T-helper 17 cell (primary cell): Measurements from ENCODE around the gene CCL28. TPM values are rescaled to one million over a fixed set of nuclear protein-coding genes. Genes with fewer than 3 reads are reported as not detected.
"Not testable (repeated sequence)": the region's sequence is repeated elsewhere in the genome, so short reads cannot be mapped to it uniquely, and the experiment has no call there.

Experiments
- ATAC-seq: fragments of 150-1000 bp; cut with Tn5 transposase; 2 replicates; pipeline ENCODE4 v1.10.0; 2021; ENCODE audit warnings: mild to moderate bottlenecking, moderate library complexity
- DNase-seq, 3 donors: peaks; one replicate each; pipeline versions ENCODE4 v3.0.0 to v3.0.0-alpha.2; 2020 to 2021
- H3K9me3 ChIP-seq: one replicate; pipeline ENCODE4 v1.7.0; 2013; ENCODE audit warnings: low read length, mild to moderate bottlenecking; ENCODE audit not compliant: control insufficient read depth, poor library complexity, severe bottlenecking
- H3K27ac Mint-ChIP-seq: one replicate; pipeline ENCODE4 v1.8.0; 2022; ENCODE audit warnings: mild to moderate bottlenecking, moderate library complexity, mixed read lengths
- H3K27me3 Mint-ChIP-seq: one replicate; pipeline ENCODE4 v1.8.0; 2022; ENCODE audit warnings: mixed read lengths
- H3K36me3 Mint-ChIP-seq: one replicate; pipeline ENCODE4 v1.8.0; 2022; ENCODE audit warnings: low read depth, mixed read lengths
- H3K4me1 Mint-ChIP-seq: one replicate; pipeline ENCODE4 v1.8.0; 2022; ENCODE audit warnings: mild to moderate bottlenecking, mixed read lengths
- H3K4me3 Mint-ChIP-seq: one replicate; pipeline ENCODE4 v1.8.0; 2022; ENCODE audit warnings: mild to moderate bottlenecking, moderate library complexity, mixed read lengths
- total RNA-seq, 4 donors: library from RNA in 2 of 4; stranded (reverse) in 2 of 4; gene quantifications; one replicate each; pipeline ENCODE4 v1.2.3 and lab custom pipeline; 2022 to 2026

The CCL28 gene
- total RNA-seq, 2 donors from 2014 or later = 10.6 to 14.9 TPM

DNA sequence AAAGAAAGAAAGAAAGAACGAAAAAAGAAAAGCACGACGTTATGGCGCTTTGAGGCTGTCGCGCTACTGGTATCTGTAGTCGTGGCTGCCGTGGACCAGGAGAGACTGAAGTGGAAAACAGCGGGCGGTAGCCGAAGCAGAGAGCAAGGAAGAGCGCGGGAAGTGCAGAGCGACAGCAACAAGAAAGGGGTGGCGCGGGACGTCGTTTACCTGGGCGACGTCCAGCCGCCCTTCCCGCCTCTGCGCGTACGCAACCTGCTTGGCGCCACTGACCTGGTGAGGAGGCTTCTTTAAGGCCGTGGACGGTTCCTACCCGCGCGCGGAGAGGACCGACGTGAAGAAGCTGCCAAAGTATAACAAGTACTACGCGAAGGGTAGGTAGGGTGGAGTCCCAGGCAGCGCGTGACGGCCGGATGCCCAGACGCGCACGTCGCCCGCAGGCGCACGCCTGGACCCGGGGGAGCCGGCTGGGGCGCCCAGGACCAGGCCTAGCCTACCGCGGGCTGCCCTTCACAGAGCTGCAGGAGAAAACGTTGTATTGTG is 15.4 kb downstream of the CCL28 start:
- H3K27me3 Mint-ChIP-seq = no peaks in the 10 kb centered on the region
- H3K4me1 Mint-ChIP-seq = peaks cover 11% of the 10 kb centered on the region
- no peaks in the 10 kb centered on the region for H3K9me3 ChIP-seq
- H3K36me3 Mint-ChIP-seq = peaks cover 11% of the 10 kb centered on the region
- ATAC-seq (peak; percentile 97), DNase-seq (peak; percentile 25 to 26 (median 26))
- peak overlapping the region; percentile 93 for H3K27ac Mint-ChIP-seq
- H3K4me3 Mint-ChIP-seq = peak overlapping the region; percentile 99

DNA sequence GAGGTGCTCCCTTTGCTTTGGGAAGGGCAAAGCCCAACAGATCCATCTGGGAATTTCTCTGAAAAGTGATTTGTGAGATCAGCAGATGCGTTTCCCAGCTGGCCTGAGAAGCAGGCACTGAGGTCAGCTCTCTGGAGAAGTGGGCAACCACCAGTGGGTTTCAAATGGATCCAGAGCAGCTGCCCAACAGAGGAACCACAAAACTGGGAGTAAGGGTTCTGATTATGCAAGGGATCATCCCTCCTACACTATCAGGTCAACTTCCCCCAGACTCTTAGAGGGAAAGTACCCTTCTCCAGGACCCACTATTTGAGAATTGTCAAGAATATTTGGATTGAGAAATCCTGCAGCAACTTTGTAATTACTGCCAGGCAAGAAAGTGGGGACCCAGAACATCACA is 21.7 kb downstream of the CCL28 start:
- peaks cover 26% of the 10 kb centered on the region for H3K4me1 Mint-ChIP-seq
- no peak for ATAC-seq
- peaks cover 4% of the 10 kb centered on the region for H3K36me3 Mint-ChIP-seq
- no peaks in the 10 kb centered on the region for H3K9me3 ChIP-seq
- no peak overlapping the region for H3K4me3 Mint-ChIP-seq
- H3K27ac Mint-ChIP-seq = peak overlapping the region; percentile 16
- H3K27me3 Mint-ChIP-seq = no peaks in the 10 kb centered on the region
- no peak for DNase-seq

DNA sequence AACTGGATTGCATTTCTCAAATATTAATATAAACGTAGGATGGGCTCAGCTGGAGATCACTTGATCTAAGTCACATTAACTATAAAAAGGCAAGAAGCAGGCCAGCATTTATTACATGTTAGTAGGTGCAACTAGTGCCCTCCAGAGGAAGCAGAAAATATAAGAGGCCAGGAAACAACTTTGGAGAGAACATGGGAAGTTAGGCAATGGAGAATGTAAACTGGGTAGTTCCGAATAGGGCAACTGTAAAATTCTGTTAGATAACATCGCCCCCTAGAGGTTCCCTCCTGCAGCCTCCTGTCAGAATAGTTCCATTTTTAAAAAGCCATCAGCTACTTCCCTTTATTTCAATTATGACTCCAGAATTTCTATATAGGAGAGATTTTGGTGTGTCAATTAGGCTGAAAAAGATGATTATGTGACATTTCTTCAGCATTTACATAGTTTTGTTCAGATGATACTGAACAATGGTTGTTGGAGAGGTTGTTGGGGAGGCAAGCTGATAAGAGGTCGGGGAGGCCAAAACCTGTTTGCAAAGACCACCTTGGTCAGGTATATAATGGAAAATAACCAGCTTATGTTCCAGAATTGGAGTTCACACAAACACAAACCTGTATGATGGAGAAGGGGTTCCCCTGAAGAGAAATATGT is 22.4 kb downstream of the CCL28 start:
- Mint-ChIP-seq H3K36me3 (peaks cover 4% of the 10 kb centered on the region), H3K27me3 (no peaks in the 10 kb centered on the region), H3K27ac (peak overlapping the region; percentile 16), H3K4me1 (peaks cover 26% of the 10 kb centered on the region), H3K4me3 (no peak overlapping the region)
- peak; percentile 84 for ATAC-seq
- no peaks in the 10 kb centered on the region for H3K9me3 ChIP-seq
- peak in 1 of 3 donors; percentile 12 for DNase-seq

DNA sequence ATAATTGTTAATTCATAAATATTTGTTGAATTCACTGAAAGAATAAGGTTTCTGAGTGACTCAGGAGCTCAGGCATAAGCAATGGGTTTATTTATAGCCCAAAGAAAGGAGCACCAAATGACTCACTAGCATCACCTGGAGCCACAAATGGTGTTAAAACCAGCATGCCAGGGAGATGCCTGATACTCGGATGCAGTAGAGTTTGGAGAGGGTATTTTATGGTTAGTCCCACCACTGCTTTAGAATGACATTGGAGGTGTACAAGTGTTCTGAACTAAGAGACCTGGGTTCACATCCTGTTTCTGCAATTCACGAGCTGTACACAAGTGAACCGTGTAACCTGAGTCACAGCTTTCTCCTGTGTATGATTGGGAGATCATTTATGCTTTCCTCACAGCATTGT is 25.2 kb downstream of the CCL28 start:
- DNase-seq (no peak), ATAC-seq (no peak)
- H3K4me1 Mint-ChIP-seq = peaks cover 37% of the 10 kb centered on the region
- peaks cover 9% of the 10 kb centered on the region for H3K36me3 Mint-ChIP-seq
- no peak overlapping the region for H3K27ac Mint-ChIP-seq
- no peaks in the 10 kb centered on the region for H3K9me3 ChIP-seq
- no peaks in the 10 kb centered on the region for H3K27me3 Mint-ChIP-seq
- H3K4me3 Mint-ChIP-seq = no peak overlapping the region

DNA sequence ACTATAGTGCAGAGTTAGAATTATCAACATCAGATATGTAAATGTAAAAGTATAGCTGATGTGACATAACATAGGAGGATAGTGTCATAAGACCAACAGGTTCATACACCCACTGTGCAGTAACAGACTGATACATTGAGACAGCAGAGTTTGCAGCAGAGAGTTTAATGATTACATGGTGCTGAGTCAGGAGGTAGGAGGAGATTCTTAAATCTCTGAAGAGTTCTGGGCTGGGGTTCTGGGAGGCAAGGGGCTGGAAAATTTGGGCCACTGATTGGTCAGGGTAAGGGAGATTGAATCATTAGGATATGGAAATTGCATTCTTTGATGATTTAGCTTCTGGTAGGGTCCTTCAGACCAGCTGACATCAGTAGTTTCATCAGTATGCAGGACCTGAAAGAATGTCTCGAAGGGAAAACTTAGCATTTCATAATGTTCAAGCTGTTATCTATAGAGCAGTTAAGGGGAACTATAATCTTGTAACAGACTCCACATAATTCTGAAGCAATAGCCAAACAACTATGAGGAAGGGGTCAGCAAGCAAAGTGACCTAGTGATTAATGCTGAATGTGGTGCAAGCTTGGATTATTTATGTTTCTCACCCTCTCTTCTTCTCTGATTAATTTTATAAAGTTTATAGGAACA is 35.6 kb downstream of the CCL28 start:
- no peak for DNase-seq
- no peaks in the 10 kb centered on the region for H3K27me3 Mint-ChIP-seq
- no peak for ATAC-seq
- H3K27ac Mint-ChIP-seq = no peak overlapping the region
- no peaks in the 10 kb centered on the region for H3K4me1 Mint-ChIP-seq
- H3K9me3 ChIP-seq = no peaks in the 10 kb centered on the region
- no peak overlapping the region for H3K4me3 Mint-ChIP-seq
- H3K36me3 Mint-ChIP-seq = peaks cover 16% of the 10 kb centered on the region

DNA sequence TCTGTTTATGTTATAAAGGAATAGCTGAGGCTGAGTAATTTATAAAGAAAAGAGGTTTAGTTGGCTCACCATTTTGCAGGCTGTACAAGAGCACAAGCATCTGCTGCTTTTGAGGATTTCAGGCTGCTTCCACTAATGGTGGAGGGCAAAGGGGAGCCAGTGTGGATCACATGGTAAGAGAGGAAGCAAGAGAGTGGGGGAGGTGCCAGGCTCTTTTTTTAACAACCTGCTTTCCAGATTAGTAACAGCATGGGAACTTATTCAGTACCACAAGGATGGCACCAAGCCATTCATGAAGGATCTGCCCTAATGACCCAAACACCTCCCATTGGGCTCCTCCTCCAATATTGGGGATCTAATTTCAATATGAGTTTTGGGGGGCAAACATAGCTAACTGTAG is 40.4 kb downstream of the CCL28 start:
- H3K36me3 Mint-ChIP-seq = peaks cover 12% of the 10 kb centered on the region
- ATAC-seq (no peak), DNase-seq (no peak)
- H3K27me3 Mint-ChIP-seq = no peaks in the 10 kb centered on the region
- no peak overlapping the region for H3K4me3 Mint-ChIP-seq
- H3K9me3 ChIP-seq = no peaks in the 10 kb centered on the region
- no peak overlapping the region for H3K27ac Mint-ChIP-seq
- H3K4me1 Mint-ChIP-seq = no peaks in the 10 kb centered on the region

DNA sequence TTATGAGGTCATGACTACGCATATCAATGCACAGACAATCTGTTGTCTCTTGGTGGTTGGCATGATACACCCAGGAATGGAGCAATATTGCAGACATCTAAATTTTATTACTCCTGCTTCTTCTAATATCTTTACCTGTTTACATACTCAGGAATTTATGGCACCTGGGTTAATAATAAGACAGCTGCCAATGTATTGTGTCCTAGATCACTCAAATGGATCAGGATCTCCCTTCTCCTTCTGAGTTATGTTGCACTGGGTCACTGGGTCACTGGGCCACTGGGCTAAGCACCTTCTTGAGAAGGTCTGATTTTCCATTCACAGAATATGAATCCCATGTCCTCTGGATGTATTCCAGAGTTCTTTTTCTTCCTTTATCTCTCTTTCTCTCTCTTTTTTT is 41.8 kb downstream of the CCL28 start:
- Mint-ChIP-seq H3K36me3 (peaks cover 5% of the 10 kb centered on the region), H3K4me1 (no peaks in the 10 kb centered on the region), H3K27me3 (no peaks in the 10 kb centered on the region), H3K27ac (no peak overlapping the region), H3K4me3 (no peak overlapping the region)
- ATAC-seq (no peak), DNase-seq (no peak)
- no peaks in the 10 kb centered on the region for H3K9me3 ChIP-seq

DNA sequence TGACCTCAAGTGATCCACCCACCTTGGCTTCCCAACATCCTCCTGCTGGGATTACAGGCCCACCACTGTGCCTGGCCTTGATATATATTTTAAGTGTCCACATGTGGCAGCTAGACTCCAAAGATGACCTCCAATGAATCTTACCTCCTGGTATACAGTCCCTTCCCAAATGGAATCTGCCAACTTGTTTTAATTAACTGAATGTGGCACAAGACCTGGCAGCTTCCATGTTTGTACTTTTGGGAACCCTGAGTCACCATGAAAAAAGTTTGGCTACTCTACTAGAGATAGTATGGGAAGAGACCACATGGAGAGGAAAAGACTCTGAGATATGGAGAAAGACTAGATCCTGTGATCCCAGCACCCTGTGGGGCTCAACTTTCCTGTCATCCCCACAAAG is 42.5 kb downstream of the CCL28 start:
- peaks cover 5% of the 10 kb centered on the region for H3K36me3 Mint-ChIP-seq
- ATAC-seq = no peak
- H3K27me3 Mint-ChIP-seq = no peaks in the 10 kb centered on the region
- no peak overlapping the region for H3K27ac Mint-ChIP-seq
- H3K4me1 Mint-ChIP-seq = no peaks in the 10 kb centered on the region
- no peaks in the 10 kb centered on the region for H3K9me3 ChIP-seq
- no peak overlapping the region for H3K4me3 Mint-ChIP-seq
- no peak for DNase-seq

DNA sequence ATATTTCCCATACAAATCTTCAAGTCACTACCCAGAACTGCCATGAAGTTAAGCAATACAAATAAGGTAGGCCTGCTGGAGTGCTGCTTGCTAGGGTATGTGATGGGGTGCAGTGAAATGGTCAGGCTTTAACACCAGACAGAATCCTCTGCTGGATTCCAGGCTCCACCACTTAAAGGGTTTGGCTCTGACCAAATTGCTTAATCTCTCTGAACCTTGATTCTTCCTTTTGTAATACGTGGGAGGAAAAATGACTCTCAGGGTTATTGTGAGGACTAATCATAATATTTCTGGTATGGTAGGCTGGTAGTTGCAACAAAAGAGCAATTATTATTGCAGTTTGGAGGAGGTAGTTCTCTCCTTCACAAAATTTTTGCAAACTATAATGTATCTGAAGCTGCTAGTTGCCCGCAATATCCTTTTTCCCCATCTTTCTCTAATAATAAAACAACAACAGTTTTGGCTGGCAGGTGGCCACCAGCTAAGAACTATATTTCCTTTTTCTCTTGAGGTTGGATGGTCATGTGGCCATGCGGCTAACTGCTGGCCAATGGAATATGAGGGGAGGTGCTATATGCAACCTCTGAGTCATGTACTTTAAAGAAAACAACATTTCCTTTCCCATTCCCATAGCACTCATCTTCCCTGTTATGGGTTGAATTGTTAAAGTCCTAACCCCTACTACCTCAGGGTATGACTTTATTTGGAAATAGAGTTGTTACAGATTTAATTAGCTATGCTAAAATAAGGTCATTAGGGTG is 44.1 kb downstream of the CCL28 start:
- Mint-ChIP-seq H3K36me3 (no peaks in the 10 kb centered on the region), H3K27me3 (no peaks in the 10 kb centered on the region), H3K4me3 (no peak overlapping the region), H3K27ac (no peak overlapping the region), H3K4me1 (no peaks in the 10 kb centered on the region)
- no peaks in the 10 kb centered on the region for H3K9me3 ChIP-seq
- ATAC-seq (no peak), DNase-seq (no peak)

DNA sequence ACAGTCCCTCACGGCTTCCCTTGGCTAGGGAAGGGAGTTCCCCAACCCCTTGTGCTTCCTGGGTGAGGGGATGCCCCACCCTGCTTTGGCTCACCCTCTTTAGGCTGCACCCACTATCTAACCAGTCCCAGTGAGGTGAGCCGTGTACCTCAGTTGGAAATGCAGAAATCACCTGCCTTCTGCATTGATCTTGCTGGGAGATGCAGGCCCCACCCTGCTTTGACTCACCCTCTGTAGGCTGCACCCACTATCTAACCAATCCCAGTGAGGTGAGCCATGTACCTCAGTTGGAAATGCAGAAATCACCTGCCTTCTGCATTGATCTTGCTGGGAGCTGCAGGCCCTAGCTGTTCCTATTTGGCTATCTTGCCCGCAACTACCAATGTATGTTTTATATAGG is 44.7 kb downstream of the CCL28 start:
- ATAC-seq = no peak
- H3K36me3 Mint-ChIP-seq = no peaks in the 10 kb centered on the region
- no peak overlapping the region for H3K27ac Mint-ChIP-seq

DNA sequence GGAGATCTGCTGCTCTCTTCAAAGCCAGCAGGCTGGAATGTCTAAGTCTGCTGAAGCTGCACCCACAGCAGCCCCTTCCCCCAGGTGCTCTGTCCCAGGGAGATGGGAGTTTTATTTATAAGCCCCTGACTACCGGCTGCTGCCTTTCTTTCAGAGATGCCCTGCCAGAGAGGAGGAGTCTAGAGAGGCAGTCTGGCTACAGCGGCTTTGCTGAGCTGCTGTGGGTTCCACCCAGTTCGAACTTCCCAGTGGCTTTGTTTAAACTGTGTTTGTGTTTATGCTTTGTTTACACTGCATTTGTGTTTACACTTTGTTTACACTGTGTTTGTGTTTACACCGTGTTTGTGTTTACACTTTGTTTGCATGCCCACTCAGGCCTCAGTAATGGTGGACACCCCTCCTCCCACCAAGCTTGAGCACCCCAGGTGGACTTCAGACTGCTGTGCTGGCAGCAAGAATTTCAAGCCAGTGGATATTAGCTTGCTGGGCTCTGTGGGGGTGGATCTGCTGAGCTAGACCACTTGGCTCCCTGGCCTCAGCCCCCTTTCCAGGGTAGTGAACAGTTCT is 45.4 kb downstream of the CCL28 start:
- H3K36me3 Mint-ChIP-seq, H3K27ac Mint-ChIP-seq, ATAC-seq, H3K9me3 ChIP-seq, H3K4me1 Mint-ChIP-seq, DNase-seq, H3K4me3 Mint-ChIP-seq, H3K27me3 Mint-ChIP-seq: not testable (repeated sequence)

More for the DNA sequence above, 44.7 kb downstream of the CCL28 start:
- H3K4me3 Mint-ChIP-seq = no peak overlapping the region
- no peaks in the 10 kb centered on the region for H3K27me3 Mint-ChIP-seq
- no peaks in the 10 kb centered on the region for H3K4me1 Mint-ChIP-seq
- DNase-seq = no peak
- no peaks in the 10 kb centered on the region for H3K9me3 ChIP-seq

DNA sequence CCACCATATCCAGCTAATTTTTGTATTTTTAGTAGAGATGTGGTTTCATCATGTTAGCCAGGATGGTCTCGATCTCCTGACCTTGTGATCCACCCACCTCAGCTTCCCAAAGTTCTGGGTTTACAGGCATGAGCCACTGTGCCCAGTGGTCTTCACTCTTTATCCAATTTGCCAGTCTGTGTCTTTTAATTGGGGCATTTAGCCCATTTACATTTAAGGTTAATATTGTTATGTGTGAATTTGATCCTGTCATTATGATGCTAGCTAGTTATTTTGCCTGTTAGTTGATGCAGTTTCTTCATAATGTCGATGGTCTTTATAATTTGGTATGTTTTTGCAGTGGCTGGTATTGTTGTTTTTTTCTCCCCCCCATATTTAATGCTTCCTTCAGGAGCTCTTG is 47.0 kb downstream of the CCL28 start:
- H3K4me3 Mint-ChIP-seq, H3K9me3 ChIP-seq, H3K4me1 Mint-ChIP-seq, DNase-seq, H3K27ac Mint-ChIP-seq, ATAC-seq, H3K36me3 Mint-ChIP-seq, H3K27me3 Mint-ChIP-seq: not testable (repeated sequence)

DNA sequence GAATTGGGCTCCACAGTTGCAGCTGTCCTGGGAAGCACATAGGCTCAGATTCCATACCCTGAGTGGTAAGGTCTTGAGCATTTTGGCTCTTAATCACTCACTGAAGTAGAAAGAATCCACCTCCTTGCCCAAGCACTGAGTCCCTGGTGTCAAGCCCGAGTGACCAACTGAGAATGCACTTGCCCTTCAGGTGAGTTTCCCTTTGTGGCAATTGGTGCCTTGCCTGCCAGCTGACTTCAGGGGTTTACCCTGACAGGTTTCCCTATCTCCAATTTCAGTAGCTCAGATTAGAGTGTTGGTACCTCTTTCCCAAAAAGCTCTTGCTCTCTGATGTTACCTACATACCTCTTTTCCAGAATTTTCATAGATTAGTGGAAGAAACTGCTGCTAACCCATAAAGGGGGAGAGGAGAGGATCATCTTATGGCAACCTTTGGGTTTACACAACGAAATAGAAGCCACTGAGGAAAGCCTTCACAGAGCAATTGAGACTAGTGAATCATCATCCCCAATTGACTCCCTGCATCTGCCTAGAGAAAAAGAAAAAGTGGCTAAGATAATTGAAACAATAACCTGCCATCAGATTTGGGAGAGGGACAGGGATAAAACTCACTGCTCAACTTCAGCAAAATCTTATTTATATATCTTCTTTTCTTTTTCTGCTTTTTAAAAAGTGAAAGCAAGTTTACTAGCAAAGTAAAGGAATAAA is 48.6 kb downstream of the CCL28 start:
- Mint-ChIP-seq H3K4me1 (no peaks in the 10 kb centered on the region), H3K36me3 (no peaks in the 10 kb centered on the region), H3K27ac (no peak overlapping the region), H3K27me3 (no peaks in the 10 kb centered on the region), H3K4me3 (no peak overlapping the region)
- H3K9me3 ChIP-seq = no peaks in the 10 kb centered on the region
- DNase-seq (no peak), ATAC-seq (no peak)
